Measurements from ENCODE around the gene SEMA4A.
"Not testable (repeated sequence)": the region's sequence is repeated elsewhere in the genome, so short reads cannot be mapped to it uniquely, and the experiment has no call there.

SEMA4A gene

GRCh38 chr1:156153362-156153761, at the start of gene SEMA4A:
Gene SEMA4A, plus strand, starts transcription at chr1:156153585. Its CDS starts 994 bp downstream, at chr1:156154579.
- no peak for DNase-seq

GRCh38 chr1:156104065-156104810, 49.1 kb upstream of the SEMA4A start:
- peak; percentile 35 for DNase-seq

- no peak for DNase-seq
These were observed 48.2 kb upstream of the SEMA4A start for GRCh38 chr1:156104861-156105832.

DNA sequence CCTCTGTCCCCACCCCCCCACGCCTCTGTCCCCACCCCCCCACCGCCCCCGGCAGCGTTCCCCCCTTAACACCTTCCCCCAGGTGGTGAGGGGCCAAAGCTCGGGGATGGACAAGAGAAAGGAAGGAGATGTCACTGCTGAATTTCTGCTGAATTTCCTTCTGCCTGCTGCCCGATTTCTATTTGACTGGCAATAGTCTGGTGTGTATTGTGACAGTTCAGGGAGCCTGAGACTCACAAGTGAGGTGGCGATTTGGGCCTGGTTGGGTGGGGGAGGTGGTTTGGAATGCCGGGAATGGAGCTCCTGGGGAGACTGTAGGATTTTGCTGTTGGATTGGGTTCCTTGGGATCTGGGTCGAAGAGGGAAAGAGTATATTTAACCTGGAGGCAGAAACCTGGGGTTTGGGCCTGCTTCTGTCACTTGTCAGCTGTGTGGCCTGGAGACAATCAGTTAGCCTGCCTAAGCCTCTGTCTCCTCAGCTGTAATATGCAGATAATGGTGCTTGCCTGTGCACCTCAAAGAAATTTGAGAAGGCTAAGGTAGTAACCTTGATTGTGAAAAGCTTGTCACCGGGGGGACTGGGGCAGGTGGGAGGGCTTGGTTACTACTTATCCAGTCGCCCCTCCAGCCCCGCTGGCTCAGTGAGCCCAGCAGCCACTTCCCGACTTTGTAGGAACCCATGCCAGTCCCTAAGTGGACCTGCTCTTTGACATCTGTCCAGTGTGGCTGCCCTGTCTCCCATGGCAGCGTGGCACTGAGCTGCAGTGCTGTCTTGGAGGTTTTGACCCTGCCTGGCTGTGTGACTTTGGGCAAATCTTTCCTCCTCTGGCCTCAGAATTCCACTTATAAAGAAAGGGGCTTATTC, 46.5 kb upstream of the SEMA4A start:
- no peak for DNase-seq

GRCh38 chr1:156108057-156108456, 45.3 kb upstream of the SEMA4A start:
- no peak for DNase-seq

DNA sequence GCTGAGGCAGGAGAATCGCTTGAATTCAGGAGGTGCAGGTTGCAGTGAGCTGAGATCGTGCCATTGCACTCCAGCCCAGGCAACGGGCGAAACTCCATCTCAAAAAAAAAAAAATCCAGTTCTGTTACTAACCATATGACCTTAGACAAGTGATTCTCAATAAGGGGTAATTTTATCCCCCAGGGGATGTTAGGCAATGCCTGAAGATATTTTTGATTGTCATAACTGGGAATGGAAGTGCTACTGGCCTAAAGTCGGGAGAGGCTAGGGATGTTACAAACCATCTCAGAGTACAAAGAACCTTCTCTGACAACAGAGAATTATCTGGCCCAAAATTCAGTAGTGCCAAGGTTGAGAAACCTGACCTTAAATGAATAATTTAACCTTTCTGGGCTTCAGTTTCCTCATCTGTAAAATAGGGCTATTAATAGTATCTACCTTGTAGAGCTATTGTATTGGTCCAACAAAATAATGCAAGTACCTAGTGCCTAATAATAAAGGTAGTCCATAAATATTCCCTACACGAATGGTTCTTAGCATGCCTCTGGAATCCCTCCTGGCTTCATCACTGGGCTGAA, 44.6 kb upstream of the SEMA4A start:
- no peak for DNase-seq

DNA sequence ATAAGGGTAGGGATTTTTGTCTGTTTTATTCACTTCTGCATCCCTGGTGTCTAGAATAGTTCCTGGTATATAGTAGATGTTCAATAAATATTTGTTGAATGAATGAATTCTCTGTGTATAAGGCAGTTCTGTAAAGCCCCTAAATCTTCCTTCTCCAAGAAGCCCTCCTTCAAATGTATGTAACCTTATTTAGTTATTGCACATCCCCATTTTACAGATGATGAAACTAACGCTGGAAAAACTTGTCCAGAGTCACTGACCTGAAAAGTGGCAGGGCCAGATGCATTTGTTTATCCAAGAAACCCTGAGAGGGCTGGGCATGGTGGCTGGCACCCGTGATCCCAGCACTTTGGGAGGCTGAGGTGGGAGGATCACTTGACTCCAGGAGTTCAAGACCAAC, 43.1 kb upstream of the SEMA4A start:
- DNase-seq: no peak

GRCh38 chr1:156111355-156111962, 41.9 kb upstream of the SEMA4A start:
- no peak for DNase-seq

DNA sequence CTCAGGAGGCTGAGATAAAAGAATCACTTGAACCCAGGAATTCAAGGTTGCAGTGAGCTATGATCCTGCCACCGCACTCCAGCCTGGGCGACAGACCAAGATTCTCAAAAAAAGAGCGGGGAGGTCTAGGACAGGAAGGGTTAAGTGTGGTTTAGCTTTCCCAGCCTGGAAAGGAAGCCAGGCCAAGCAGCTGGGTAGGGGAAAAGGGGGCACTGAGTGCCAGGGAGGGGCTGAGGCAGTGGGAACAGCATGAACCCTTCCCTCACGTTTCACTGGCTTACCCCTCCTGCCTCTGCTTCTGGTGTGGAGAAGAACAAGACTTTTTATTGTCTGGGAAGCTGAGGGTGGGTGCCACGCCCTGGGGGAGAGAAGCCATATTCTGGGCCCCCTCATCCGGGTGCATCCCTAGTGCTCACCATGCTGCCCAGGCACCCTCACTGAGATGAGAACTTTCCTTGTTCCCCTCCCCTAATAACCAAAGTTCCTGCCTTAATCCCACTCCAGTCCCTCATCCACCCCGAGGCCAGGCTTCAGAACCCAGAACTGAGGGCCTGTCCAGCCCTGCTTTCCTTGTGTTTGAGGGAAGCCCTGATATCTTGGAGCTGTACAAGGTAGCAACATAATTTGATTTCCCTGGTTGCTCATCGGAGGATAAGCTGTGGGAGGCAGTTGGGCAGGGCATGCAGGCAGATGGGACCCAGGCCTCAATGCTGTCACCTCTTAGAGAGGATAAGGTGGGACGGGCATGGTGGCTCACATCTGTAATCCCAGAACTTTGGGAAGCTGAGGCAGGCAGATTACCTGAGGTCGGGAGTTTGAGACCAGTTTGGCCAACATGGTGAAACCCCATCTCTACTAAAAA, 40.9 kb upstream of the SEMA4A start:
- no peak for DNase-seq

DNA sequence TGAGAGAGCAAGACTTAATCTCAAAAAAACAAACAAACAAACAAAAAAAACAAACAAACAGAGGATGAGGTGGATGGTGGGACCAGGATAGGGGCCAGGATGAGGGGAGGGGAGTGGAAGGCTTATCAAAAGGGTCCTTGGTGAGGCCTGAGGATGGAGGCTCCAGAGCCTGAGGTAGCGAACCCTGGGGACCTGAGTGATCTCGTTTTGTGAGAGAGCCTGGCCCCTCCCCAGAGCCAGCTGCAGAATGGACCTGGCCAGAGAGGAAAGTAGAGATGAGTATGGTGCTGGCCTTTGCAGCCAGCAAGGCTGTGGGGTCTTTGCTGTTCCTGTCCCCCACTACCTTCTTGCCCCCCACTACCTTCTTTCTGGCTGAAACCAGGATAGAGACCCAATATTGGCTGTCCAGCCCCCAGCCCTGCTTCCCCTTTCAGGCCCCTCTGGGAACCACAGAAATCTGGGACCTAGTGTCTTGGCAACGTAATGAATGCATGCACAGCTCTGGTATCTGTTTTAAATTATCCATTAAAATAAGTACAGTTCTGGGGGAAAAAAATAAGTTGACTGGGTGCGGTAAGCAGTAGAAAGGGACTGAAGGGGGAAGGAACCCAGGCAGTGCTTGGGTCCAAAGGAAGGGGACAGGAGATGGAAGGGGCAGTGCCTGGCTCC, 40.0 kb upstream of the SEMA4A start:
- DNase-seq: no peak

GRCh38 chr1:156114101-156114918, 39.1 kb upstream of the SEMA4A start, which contains the start of gene LMNA:
Gene LMNA, plus strand, starts transcription at chr1:156114711. Its CDS starts 208 bp downstream, at chr1:156114919.
- DNase-seq: peak; percentile 70

DNA sequence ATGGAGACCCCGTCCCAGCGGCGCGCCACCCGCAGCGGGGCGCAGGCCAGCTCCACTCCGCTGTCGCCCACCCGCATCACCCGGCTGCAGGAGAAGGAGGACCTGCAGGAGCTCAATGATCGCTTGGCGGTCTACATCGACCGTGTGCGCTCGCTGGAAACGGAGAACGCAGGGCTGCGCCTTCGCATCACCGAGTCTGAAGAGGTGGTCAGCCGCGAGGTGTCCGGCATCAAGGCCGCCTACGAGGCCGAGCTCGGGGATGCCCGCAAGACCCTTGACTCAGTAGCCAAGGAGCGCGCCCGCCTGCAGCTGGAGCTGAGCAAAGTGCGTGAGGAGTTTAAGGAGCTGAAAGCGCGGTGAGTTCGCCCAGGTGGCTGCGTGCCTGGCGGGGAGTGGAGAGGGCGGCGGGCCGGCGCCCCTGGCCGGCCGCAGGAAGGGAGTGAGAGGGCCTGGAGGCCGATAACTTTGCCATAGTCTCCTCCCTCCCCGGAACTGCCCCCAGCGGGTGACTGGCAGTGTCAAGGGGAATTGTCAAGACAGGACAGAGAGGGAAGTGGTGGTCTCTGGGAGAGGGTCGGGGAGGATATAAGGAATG, 38.4 kb upstream of the SEMA4A start:
- DNase-seq: no peak

DNA sequence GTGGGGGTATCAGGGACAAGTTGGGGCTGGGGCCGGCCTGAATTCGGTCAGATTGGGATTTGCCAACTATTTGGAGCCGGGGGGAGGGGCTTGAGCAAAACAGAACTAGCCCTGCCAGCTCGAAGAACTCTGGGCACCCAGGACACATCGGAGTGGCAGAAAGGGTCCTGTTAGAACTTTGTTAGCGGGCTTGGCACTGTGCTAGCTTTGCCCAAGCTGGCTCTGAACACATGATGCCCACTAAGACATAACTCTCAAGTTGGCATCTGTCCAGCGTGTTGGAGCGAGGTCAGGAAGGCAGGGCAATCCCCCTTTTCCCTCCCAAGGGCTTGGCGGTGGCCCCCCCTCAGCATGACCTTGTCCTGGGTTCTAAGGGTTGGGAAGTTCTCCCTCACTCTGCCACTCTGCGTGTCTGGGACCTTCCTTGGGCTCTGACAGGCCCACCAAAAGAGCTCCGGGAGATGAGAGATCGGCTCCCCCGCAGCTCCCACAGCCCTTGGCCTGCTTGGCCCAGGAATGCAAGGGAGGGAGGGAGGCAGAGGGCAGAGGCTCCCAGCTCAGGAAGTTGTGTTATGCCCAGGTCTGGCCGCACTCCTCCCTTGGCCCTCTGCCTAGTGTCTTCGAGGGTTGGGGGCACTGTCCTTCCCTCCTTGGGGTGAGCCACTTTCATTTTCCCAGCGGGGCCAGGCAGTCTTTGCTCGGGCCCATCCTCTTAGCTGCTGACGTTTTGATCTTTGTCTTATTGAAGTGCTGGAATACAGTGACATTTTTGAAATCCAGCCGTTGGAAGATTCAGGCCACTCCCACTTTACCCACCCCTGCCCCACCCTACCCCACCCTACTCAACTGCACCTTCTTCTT, 37.6 kb upstream of the SEMA4A start:
- no peak for DNase-seq

GRCh38 chr1:156116731-156117130, 36.7 kb upstream of the SEMA4A start:
- DNase-seq: not testable (repeated sequence)

DNA sequence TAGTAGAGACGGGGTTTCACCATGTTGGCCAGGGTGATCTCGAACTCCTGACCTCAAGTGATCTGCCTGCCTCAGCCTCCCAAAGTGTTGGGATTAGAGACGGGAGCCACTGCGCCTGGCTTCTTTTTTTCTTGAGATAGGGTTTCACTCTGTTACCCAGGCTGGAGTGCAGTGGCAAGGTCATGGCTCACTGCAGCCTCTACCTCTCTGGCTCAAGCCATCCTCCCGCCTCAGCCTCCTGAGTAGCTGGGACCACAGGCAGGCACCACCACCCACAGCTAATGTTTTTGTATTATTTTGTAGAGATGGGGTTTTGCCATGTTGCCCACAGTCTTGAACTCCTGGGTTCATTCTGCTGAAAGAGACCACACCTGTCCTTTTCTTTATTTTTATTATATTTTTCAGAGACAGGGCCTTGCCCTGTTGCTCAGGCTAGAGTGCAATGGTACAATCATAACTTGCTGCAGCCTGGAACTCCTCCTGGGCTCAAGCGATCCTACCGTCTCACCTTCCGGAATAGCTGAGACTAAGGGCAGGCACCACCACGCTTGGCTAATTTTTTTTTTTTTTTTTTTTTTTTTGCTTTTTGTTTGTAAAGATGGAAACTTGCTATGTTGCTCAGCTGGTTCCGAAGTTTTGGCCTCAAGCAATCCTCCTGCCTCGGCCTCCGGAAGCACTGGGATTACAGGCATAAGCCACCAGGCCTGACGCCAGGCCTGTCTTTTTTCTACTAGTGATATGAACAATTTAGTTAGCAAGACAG, 35.8 kb upstream of the SEMA4A start:
- no peak for DNase-seq

GRCh38 chr1:156118177-156118868, 35.1 kb upstream of the SEMA4A start:
- DNase-seq: no peak

Measured in activated effector memory CD4-positive, alpha-beta T cell treated with Interleukin-2 at 50 U/mL for 16 hours (primary cell).